HG03457 (cell line): ENCODE measurements around the gene CDT1.

ENCODE experiments used
- ATAC-seq: cut with Tn5 transposase; IDR thresholded peaks from one replicate; pipeline ENCODE4 v1.9.1; 2021; ENCODE audit warnings: moderate number of reproducible peaks; ENCODE audit not compliant: unreplicated experiment

CDT1 gene

GRCh38 chr16:88835383-88835782, 31.8 kb downstream of the CDT1 start:
- ATAC-seq: no peak

GRCh38 chr16:88835818-88836217, 32.2 kb downstream of the CDT1 start:
- no peak for ATAC-seq

GRCh38 chr16:88836791-88837190, 33.2 kb downstream of the CDT1 start:
- no peak for ATAC-seq

- ATAC-seq: no peak
Measured at GRCh38 chr16:88837806-88838205, 34.2 kb downstream of the CDT1 start.

- no peak for ATAC-seq
Measured at GRCh38 chr16:88838566-88838965, 35.0 kb downstream of the CDT1 start.

- no peak for ATAC-seq
Measured at GRCh38 chr16:88839026-88839529, 35.5 kb downstream of the CDT1 start.

- no peak for ATAC-seq
Measured at GRCh38 chr16:88839745-88840599, 36.4 kb downstream of the CDT1 start.

GRCh38 chr16:88840600-88841215, 37.1 kb downstream of the CDT1 start:
- no peak for ATAC-seq

- no peak for ATAC-seq
Measured at GRCh38 chr16:88841521-88842307, 38.1 kb downstream of the CDT1 start.

GRCh38 chr16:88842308-88842756, 38.7 kb downstream of the CDT1 start:
- no peak for ATAC-seq

- ATAC-seq: no peak
Measured at GRCh38 chr16:88842806-88843205, 39.2 kb downstream of the CDT1 start.

GRCh38 chr16:88843256-88843655, 39.7 kb downstream of the CDT1 start:
- no peak for ATAC-seq

- no peak for ATAC-seq
Measured at GRCh38 chr16:88844419-88845036, 40.9 kb downstream of the CDT1 start.

- ATAC-seq: no peak
Measured at GRCh38 chr16:88846088-88846487, 42.5 kb downstream of the CDT1 start.

GRCh38 chr16:88847654-88848053, 44.1 kb downstream of the CDT1 start:
- ATAC-seq: no peak

- ATAC-seq: no peak
Measured at GRCh38 chr16:88848557-88848956, 45.0 kb downstream of the CDT1 start.

- no peak for ATAC-seq
Measured at GRCh38 chr16:88850531-88851199, 47.1 kb downstream of the CDT1 start.

GRCh38 chr16:88851616-88852015, 48.0 kb downstream of the CDT1 start:
- no peak for ATAC-seq

- ATAC-seq: no peak
Measured at GRCh38 chr16:88853325-88853941, 49.8 kb downstream of the CDT1 start.
